Lung (tissue), 12 donors: ENCODE measurements around the gene KRT12. TPM values are rescaled to one million over a fixed set of nuclear protein-coding genes. Genes with fewer than 3 reads are reported as not detected.

Experiments used
- ATAC-seq: fragments of 200-7000 bp; cut with Tn5 transposase; one replicate; pipeline ENCODE4 v1.9.1; 2020; ENCODE audit warnings: moderate number of reproducible peaks; ENCODE audit not compliant: insufficient read depth, low FRiP score
- DNase-seq, 3 donors: peaks; one replicate each; pipeline ENCODE4 v3.0.0-alpha.2; 2013 to 2017
- H3K27ac ChIP-seq, 2 donors: one replicate each; pipeline ENCODE4 v1.5.1; 2013; ENCODE audit warnings: mild to moderate bottlenecking in 2 of 2, moderate library complexity in 2 of 2, control low read depth in 1 of 2, inconsistent platforms in 1 of 2, low read depth in 1 of 2, low read length in 1 of 2
- H3K27me3 ChIP-seq, 3 donors: one replicate each; pipeline ENCODE4 v1.5.1; 2013; ENCODE audit warnings: low read length in 2 of 3; ENCODE audit not compliant: control insufficient read depth in 3 of 3, insufficient read depth in 3 of 3
- H3K36me3 ChIP-seq, 4 donors: one replicate each; pipeline ENCODE4 v1.5.1; 2013; ENCODE audit warnings: low read length in 4 of 4, mild to moderate bottlenecking in 1 of 4, moderate library complexity in 1 of 4; ENCODE audit not compliant: control insufficient read depth in 4 of 4, insufficient read depth in 4 of 4
- H3K4me1 ChIP-seq, 5 donors: one replicate each; pipeline ENCODE4 v1.5.1; 2013; ENCODE audit warnings: low read length in 5 of 5, mild to moderate bottlenecking in 2 of 5, moderate library complexity in 1 of 5; ENCODE audit not compliant: control insufficient read depth in 5 of 5, insufficient read depth in 5 of 5
- H3K4me3 ChIP-seq: one replicate; pipeline ENCODE4 v1.5.1; 2013; ENCODE audit warnings: mild to moderate bottlenecking, control low read depth, moderate library complexity
- H3K9ac ChIP-seq, 2 donors: one replicate each; pipeline ENCODE4 v1.5.1; 2013; ENCODE audit warnings: low read length in 2 of 2, control low read depth in 1 of 2; ENCODE audit not compliant: insufficient read depth in 1 of 2
- H3K9me3 ChIP-seq, 4 donors: one replicate each; pipeline ENCODE4 v1.5.1; 2013; ENCODE audit warnings: low read length in 3 of 4, mild to moderate bottlenecking in 1 of 4, moderate library complexity in 1 of 4; ENCODE audit not compliant: control insufficient read depth in 4 of 4, insufficient read depth in 3 of 4
- CTCF ChIP-seq: IDR thresholded peaks from 2 replicates; pipeline ENCODE4 v1.5.1; 2012; ENCODE audit warnings: mild to moderate bottlenecking; ENCODE audit errors: control extremely low read depth, extremely low read depth
- WGBS, 2 donors: extraction: QIAGEN DNeasy Blood & Tissue Kit; methylation state at CpG; one replicate each; pipeline ENCODE4 v1.1.7; 2013; 5-methylcytosine and 5-hydroxymethylcytosine counted together
- polyA plus RNA-seq, 2 donors: library from polyadenylated mRNA; stranded (reverse); fragments of 200-250 nt; gene quantifications; one replicate each; pipeline ENCODE4 v1.2.1, GENCODE V29; 2013
- total RNA-seq, 2 donors: library from RNA; depleted of rRNA in 1 of 2; stranded (reverse); fragments of >200 nt in 1 of 2; gene quantifications; one replicate each; pipeline ENCODE4 v1.2.1, GENCODE V29; 2014 to 2021
- donor health status: control.
- donor health status: control.
- donor health status: Bipolar disorder and iron deficiency.
- donor health status: healthy.
- donor health status: DM: yes; HTN: yes; CAD: no.

The KRT12 gene
- total and polyA plus RNA-seq, 4 donors = not detected

- ATAC-seq (peak; percentile 60), DNase-seq (no peak)
- Histone ChIP-seq H3K4me1 (peaks cover 0 to 7% (median 0%) of the 10 kb centered on the region in 5 donors), H3K27me3 (no peaks in the 10 kb centered on the region), H3K4me3 (no peak overlapping the region), H3K36me3 (no peaks in the 10 kb centered on the region), H3K9me3 (no peaks in the 10 kb centered on the region), H3K27ac (no peak overlapping the region), H3K9ac (no peak overlapping the region)
- TF ChIP-seq CTCF = no peak
- WGBS, 2 donors = 38 to 66% methylated on average over 3 of the region's 3 CpGs
Observed at GRCh38 chr17:40915199-40915661, 48.2 kb upstream of the KRT12 start.

- H3K9me3 ChIP-seq = no peaks in the 10 kb centered on the region
- no peak for ATAC-seq
- no peak for TF ChIP-seq CTCF
Observed at GRCh38 chr17:40914075-40914855, 47.2 kb upstream of the KRT12 start.

GRCh38 chr17:40912486-40913210, 45.6 kb upstream of the KRT12 start:
- H3K27ac ChIP-seq = no peak overlapping the region

More at GRCh38 chr17:40914075-40914855, 47.2 kb upstream of the KRT12 start:
- no peak overlapping the region for H3K4me3 ChIP-seq
- H3K36me3 ChIP-seq = no peaks in the 10 kb centered on the region
- no peak overlapping the region for H3K27ac ChIP-seq
- no peak for DNase-seq
- no peaks in the 10 kb centered on the region for H3K27me3 ChIP-seq
- no peak overlapping the region for H3K9ac ChIP-seq
- peaks cover 0 to 15% (median 0%) of the 10 kb centered on the region in 5 donors for H3K4me1 ChIP-seq
- 83 to 94% methylated on average over 3 of the region's 3 CpGs for WGBS, 2 donors

More at GRCh38 chr17:40912486-40913210, 45.6 kb upstream of the KRT12 start:
- DNase-seq = no peak
- no peak for TF ChIP-seq CTCF
- no peak overlapping the region for H3K9ac ChIP-seq
- H3K27me3 ChIP-seq = no peaks in the 10 kb centered on the region
- H3K4me3 ChIP-seq = no peak overlapping the region
- H3K36me3 ChIP-seq = no peaks in the 10 kb centered on the region
- H3K4me1 ChIP-seq = peaks cover 0 to 15% (median 0%) of the 10 kb centered on the region in 5 donors
- H3K9me3 ChIP-seq = no peaks in the 10 kb centered on the region
- no peak for ATAC-seq
- WGBS, 2 donors = 85 to 87% methylated on average over 13 of the region's 13 CpGs
